Ishikawa (cell line): ENCODE results near the gene IER2.

Source experiments
- EGR1 ChIP-seq: IDR thresholded peaks from 2 replicates; pipeline ENCODE4 v1.6.1; 2012
- EP300 ChIP-seq: IDR thresholded peaks from 2 replicates; pipeline ENCODE4 v1.6.1; 2012; ENCODE audit warnings: borderline replicate concordance
- FOXM1 ChIP-seq: IDR thresholded peaks from 2 replicates; pipeline ENCODE4 v1.6.1; 2012; ENCODE audit warnings: low read depth, borderline replicate concordance
- MAX ChIP-seq: IDR thresholded peaks from 2 replicates; pipeline ENCODE4 v1.6.1; 2012
- NFIC ChIP-seq: IDR thresholded peaks from 2 replicates; pipeline ENCODE4 v1.6.1; 2012
- RAD21 ChIP-seq: IDR thresholded peaks from 2 replicates; pipeline ENCODE4 v1.6.1; 2012; ENCODE audit warnings: low read depth
- TAF1 ChIP-seq: IDR thresholded peaks from 2 replicates; pipeline ENCODE4 v1.6.1; 2012; ENCODE audit warnings: low read depth, mild to moderate bottlenecking
- TCF12 ChIP-seq: IDR thresholded peaks from 2 replicates; pipeline ENCODE4 v1.6.1; 2012; ENCODE audit warnings: low read depth
- TEAD4 ChIP-seq: IDR thresholded peaks from 2 replicates; pipeline ENCODE4 v1.6.1; 2012
- TF ChIP-seq, protein P1 (sequence below): IDR thresholded peaks from 2 replicates; pipeline ENCODE4 v1.6.1; 2012; ENCODE audit warnings: low read depth, mild to moderate bottlenecking
- TF ChIP-seq, protein P2 (sequence below): IDR thresholded peaks from 2 replicates; pipeline ENCODE4 v1.6.1; 2012

- TF ChIP-seq TAF1, result peak; percentile 41
- TF ChIP-seq MAX, result peak; percentile 97
- peak; percentile 84 for TF ChIP-seq EP300
- TF ChIP-seq, protein P1, sequence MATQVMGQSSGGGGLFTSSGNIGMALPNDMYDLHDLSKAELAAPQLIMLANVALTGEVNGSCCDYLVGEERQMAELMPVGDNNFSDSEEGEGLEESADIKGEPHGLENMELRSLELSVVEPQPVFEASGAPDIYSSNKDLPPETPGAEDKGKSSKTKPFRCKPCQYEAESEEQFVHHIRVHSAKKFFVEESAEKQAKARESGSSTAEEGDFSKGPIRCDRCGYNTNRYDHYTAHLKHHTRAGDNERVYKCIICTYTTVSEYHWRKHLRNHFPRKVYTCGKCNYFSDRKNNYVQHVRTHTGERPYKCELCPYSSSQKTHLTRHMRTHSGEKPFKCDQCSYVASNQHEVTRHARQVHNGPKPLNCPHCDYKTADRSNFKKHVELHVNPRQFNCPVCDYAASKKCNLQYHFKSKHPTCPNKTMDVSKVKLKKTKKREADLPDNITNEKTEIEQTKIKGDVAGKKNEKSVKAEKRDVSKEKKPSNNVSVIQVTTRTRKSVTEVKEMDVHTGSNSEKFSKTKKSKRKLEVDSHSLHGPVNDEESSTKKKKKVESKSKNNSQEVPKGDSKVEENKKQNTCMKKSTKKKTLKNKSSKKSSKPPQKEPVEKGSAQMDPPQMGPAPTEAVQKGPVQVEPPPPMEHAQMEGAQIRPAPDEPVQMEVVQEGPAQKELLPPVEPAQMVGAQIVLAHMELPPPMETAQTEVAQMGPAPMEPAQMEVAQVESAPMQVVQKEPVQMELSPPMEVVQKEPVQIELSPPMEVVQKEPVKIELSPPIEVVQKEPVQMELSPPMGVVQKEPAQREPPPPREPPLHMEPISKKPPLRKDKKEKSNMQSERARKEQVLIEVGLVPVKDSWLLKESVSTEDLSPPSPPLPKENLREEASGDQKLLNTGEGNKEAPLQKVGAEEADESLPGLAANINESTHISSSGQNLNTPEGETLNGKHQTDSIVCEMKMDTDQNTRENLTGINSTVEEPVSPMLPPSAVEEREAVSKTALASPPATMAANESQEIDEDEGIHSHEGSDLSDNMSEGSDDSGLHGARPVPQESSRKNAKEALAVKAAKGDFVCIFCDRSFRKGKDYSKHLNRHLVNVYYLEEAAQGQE, result no peak
- peak; percentile 66; the same call in 1 of the 2 replicates for TF ChIP-seq TEAD4
- peak; percentile 84 for TF ChIP-seq NFIC
- TF ChIP-seq EGR1, result peak; percentile 93
- peak; percentile 71 for TF ChIP-seq FOXM1
- TF ChIP-seq RAD21, result peak; percentile 36
- TF ChIP-seq TCF12, result peak; percentile 90
- TF ChIP-seq, protein P2, sequence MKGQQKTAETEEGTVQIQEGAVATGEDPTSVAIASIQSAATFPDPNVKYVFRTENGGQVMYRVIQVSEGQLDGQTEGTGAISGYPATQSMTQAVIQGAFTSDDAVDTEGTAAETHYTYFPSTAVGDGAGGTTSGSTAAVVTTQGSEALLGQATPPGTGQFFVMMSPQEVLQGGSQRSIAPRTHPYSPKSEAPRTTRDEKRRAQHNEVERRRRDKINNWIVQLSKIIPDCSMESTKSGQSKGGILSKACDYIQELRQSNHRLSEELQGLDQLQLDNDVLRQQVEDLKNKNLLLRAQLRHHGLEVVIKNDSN, result peak; percentile 44; the same call in 1 of the 2 replicates
Observed at GRCh38 chr19:13162724-13163608, 12.8 kb downstream of the IER2 start.
